Suprapubic skin (tissue), 3 donors: ENCODE measurements around the gene ETV6.

Experiments
- CTCF ChIP-seq, 2 donors: fragments of 200-600 bp in 1 of 2; fragments of 450-650 bp in 1 of 2; sonication (generic) in 1 of 2; IDR thresholded peaks; one replicate each; pipeline ENCODE4 v1.5.1; 2016 to 2019; ENCODE audit warnings: antibody characterized with exemption in 2 of 2, mild to moderate bottlenecking in 1 of 2, moderate library complexity in 1 of 2
- POLR2AphosphoS5 ChIP-seq, 3 donors: sonication (generic); formaldehyde crosslinking; IDR thresholded peaks; one replicate each; pipeline ENCODE4 v1.6.1; 2017; ENCODE audit warnings: antibody characterized with exemption in 3 of 3

- no peak for TF ChIP-seq POLR2AphosphoS5 (IDR thresholded peaks at IDR 0.05)
- TF ChIP-seq CTCF (IDR thresholded peaks at IDR 0.05): no peak
Observed at GRCh38 chr12:11877869-11878780, 228.7 kb downstream of the ETV6 start.
